Common myeloid progenitor, CD34-positive (primary cell): ENCODE data around the gene AGPAT2.
A peak's percentile ranks its signal among the peaks of the same experiment; 100 is the strongest.

ENCODE experiments used
- CTCF ChIA-PET: fragments of 350-600 bp; sonication (Branson Sonifier 250); formaldehyde crosslinking; loops from one replicate; lab custom pipeline; 2021; ENCODE audit warnings: antibody characterized with exemption; lab: Charles Lee
- POLR2A ChIA-PET: fragments of 350-600 bp; sonication (Branson Sonifier 250); formaldehyde crosslinking; loops from one replicate; lab custom pipeline; 2021; ENCODE audit warnings: antibody characterized with exemption; lab: Charles Lee
- DNase-seq, 3 donors: peaks; one replicate each; pipeline versions ENCODE4 v3.0.0 to v3.0.0-alpha.2; 2013
- H3K27ac ChIP-seq, 2 experiments: 1 replicate in 1 of 2; 2 replicates in 1 of 2; pipeline ENCODE4 v1.7.0; 2013; ENCODE audit warnings: inconsistent platforms in 2 of 2, low read length in 2 of 2, mild to moderate bottlenecking in 2 of 2, low read depth in 1 of 2, moderate library complexity in 1 of 2; ENCODE audit not compliant: severe bottlenecking in 2 of 2, insufficient read depth in 1 of 2, poor library complexity in 1 of 2
- H3K27me3 ChIP-seq, 5 experiments: replicated peaks in 2 of 5; 1 replicate in 3 of 5; 2 replicates in 2 of 5; pipeline versions ENCODE4 v1.6.1 to v1.7.0; 2013; ENCODE audit warnings: low read length in 4 of 5, mild to moderate bottlenecking in 2 of 5, moderate library complexity in 2 of 5, inconsistent platforms in 1 of 5; ENCODE audit not compliant: insufficient read depth in 5 of 5, control insufficient read depth in 4 of 5
- H3K36me3 ChIP-seq, 4 experiments: 1 replicate in 2 of 4; 2 replicates in 2 of 4; pipeline versions ENCODE4 v1.6.1 to v1.7.0; 2013; ENCODE audit warnings: low read length in 3 of 4, control low read depth in 1 of 4, mild to moderate bottlenecking in 1 of 4; ENCODE audit not compliant: control insufficient read depth in 4 of 4, insufficient read depth in 4 of 4
- H3K4me1 ChIP-seq, 4 experiments: 1 replicate in 3 of 4; 2 replicates in 1 of 4; pipeline versions ENCODE4 v1.6.1 to v1.7.1; 2013; ENCODE audit warnings: low read length in 3 of 4, mild to moderate bottlenecking in 3 of 4, control low read depth in 1 of 4, inconsistent platforms in 1 of 4, moderate library complexity in 1 of 4; ENCODE audit not compliant: control insufficient read depth in 4 of 4, insufficient read depth in 4 of 4; ENCODE audit errors: control extremely low read depth in 1 of 4
- H3K4me3 ChIP-seq, 7 experiments: 1 replicate in 4 of 7; 2 replicates in 3 of 7; pipeline versions ENCODE4 v1.5.1 to v1.7.0; 2013; ENCODE audit warnings: mild to moderate bottlenecking in 7 of 7, low read length in 6 of 7, moderate library complexity in 6 of 7, inconsistent platforms in 2 of 7, low read depth in 2 of 7, control low read depth in 1 of 7; ENCODE audit not compliant: insufficient read depth in 4 of 7, control insufficient read depth in 1 of 7; ENCODE audit errors: extremely low read depth in 1 of 7
- H3K9me3 ChIP-seq, 5 experiments: 1 replicate in 4 of 5; 2 replicates in 1 of 5; pipeline versions ENCODE4 v1.6.1 to v1.7.1; 2013; ENCODE audit warnings: low read length in 4 of 5, mild to moderate bottlenecking in 2 of 5, inconsistent platforms in 1 of 5, low read depth in 1 of 5, moderate library complexity in 1 of 5; ENCODE audit not compliant: control insufficient read depth in 4 of 5, insufficient read depth in 2 of 5; ENCODE audit errors: control extremely low read depth in 1 of 5
- WGBS: methylation state at CpG from one replicate; pipeline ENCODE4 v1.1.5; 2013; ENCODE audit not compliant: insufficient coverage; 5-methylcytosine and 5-hydroxymethylcytosine counted together

Gene AGPAT2

DNA sequence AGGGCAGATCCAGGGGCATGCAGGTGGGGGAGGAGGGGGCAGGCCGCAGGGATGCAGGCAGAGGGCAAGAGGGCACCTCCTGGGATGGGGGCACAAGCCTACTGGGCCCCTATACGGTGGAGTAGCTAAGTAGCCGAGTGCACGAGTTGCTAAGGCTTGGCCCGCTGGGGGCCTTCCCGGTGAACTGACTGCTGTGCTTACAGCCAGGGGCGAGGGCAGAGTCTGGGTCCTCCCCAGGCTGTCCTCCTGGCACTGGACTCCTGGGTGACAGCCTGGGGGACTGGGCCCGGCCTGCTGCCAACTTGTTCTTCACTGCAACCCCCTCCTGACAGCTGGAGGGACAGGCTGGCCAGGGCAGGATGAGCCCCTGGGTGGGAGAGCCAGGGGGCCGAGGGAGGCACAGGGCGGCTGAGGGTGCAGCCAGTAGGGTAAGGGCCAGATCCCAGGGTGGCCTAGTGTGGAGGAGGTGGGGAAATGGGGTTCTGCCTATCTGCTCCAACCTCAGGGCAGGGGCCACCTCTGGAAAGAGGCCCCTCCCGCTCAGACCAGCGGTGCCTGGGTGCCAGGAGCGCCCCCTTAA, 26.2 kb downstream of the AGPAT2 start:
- Histone ChIP-seq H3K9me3 (no peaks in the 10 kb centered on the region), H3K27ac (peak overlapping the region; percentile 93), H3K36me3 (peaks cover 0 to 10% (median 6%) of the 10 kb centered on the region in 4 experiments), H3K4me1 (peaks cover 0 to 93% (median 84%) of the 10 kb centered on the region in 4 experiments), H3K27me3 (no peaks in the 10 kb centered on the region), H3K4me3 (peak overlapping the region; percentile 54 to 94 (median 88))
- DNase-seq, result peak in 1 of 3 donors; percentile 19
- ChIA-PET POLR2A (interaction anchor here (0.5 to 11.6 kb wide), 6 partner anchors 9 to 127 kb away, joined by 3 to 406 read pairs (median 4); partner anchors contain the start of gene AGPAT2), CTCF (interaction anchor here (1.2 to 12.1 kb wide), 8 partner anchors 14 to 176 kb away, joined by 4 to 194 read pairs (median 8); no protein-coding TSS in a partner anchor)
- 0% methylated on average over 9 of the region's 13 CpGs for WGBS

DNA sequence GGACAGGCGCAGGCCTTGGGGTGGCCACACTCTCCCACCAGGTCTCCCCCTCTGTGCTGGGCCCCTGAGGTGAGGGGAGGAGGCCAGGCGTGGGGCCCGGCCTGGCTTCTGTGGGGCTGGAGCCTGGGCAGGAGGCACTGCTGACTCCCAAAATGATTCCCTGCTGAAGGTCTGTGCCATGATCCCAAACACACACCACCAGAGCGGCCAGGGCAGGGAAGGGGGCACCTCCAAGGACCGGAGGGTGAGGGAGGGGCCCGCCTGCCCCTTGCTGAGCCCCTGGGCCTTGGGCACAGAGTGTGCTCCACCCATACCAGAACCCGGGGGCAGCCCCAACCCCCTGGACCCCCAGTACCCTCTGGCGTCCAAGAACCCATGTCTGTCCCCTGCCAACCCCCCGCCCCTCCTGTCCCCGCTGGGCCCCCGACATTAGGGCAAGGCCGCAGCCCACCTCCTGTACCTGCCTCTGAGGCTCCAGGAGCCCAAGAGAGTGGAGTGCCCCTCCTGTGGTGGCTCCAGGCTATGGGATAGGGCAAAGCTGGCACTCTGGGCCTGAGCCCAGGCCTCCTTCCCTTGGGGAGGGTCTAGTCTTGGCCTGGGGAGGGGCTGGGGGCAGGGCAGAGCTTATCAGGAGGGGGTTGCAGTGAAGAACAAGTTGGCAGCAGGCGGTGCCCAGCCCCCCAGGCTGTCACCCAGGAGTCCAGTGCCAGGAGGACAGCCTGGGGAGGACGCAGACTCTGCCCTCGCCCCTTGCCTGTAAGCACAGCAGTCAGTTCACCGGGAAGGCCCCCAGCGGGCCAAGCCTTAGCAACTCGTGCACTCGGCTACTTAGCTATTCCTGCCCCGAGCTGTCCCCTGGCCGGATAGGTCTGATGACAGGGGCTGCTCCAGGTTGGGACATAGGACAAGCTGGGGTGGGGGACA, 27.1 kb downstream of the AGPAT2 start:
- H3K36me3 ChIP-seq, result peaks cover 0 to 10% (median 6%) of the 10 kb centered on the region in 4 experiments
- WGBS, result 2% methylated on average over 16 of the region's 21 CpGs
- peak overlapping the region; percentile 93 for H3K27ac ChIP-seq
- no peaks in the 10 kb centered on the region for H3K27me3 ChIP-seq
- no peaks in the 10 kb centered on the region for H3K9me3 ChIP-seq
- POLR2A ChIA-PET, result interaction anchor here (0.5 to 11.6 kb wide), 7 partner anchors 13 to 127 kb away, joined by 3 to 406 read pairs (median 4); no protein-coding TSS in a partner anchor
- peak in 1 of 3 donors; percentile 36 for DNase-seq
- H3K4me1 ChIP-seq, result peaks cover 0 to 100% (median 91%) of the 10 kb centered on the region in 4 experiments
- peak overlapping the region; percentile 54 to 94 (median 88) for H3K4me3 ChIP-seq
- CTCF ChIA-PET, result interaction anchor here (2.0 to 12.1 kb wide), 6 partner anchors 13 to 175 kb away, joined by 5 to 194 read pairs (median 12); no protein-coding TSS in a partner anchor

- WGBS, result 0% methylated on average over 29 of the region's 37 CpGs
- POLR2A ChIA-PET, result interaction anchor here (0.7 to 11.6 kb wide), 7 partner anchors 12 to 129 kb away, joined by 3 to 406 read pairs (median 5); no protein-coding TSS in a partner anchor
- no peaks in the 10 kb centered on the region for H3K27me3 ChIP-seq
- H3K36me3 ChIP-seq, result peaks cover 0 to 4% (median 1%) of the 10 kb centered on the region in 4 experiments
- H3K27ac ChIP-seq, result peak overlapping the region; percentile 93
- peaks cover 0 to 98% (median 89%) of the 10 kb centered on the region in 4 experiments for H3K4me1 ChIP-seq
- peak overlapping the region; percentile 54 to 94 (median 88) for H3K4me3 ChIP-seq
- peak in 1 of 3 donors; percentile 51 for DNase-seq
- CTCF ChIA-PET, result interaction anchor here (0.9 to 12.1 kb wide), 5 partner anchors 13 to 31 kb away, joined by 3 to 194 read pairs (median 4); no protein-coding TSS in a partner anchor
- no peaks in the 10 kb centered on the region for H3K9me3 ChIP-seq
Measured at GRCh38 chr9:136658849-136659535, 28.3 kb downstream of the AGPAT2 start.

DNA sequence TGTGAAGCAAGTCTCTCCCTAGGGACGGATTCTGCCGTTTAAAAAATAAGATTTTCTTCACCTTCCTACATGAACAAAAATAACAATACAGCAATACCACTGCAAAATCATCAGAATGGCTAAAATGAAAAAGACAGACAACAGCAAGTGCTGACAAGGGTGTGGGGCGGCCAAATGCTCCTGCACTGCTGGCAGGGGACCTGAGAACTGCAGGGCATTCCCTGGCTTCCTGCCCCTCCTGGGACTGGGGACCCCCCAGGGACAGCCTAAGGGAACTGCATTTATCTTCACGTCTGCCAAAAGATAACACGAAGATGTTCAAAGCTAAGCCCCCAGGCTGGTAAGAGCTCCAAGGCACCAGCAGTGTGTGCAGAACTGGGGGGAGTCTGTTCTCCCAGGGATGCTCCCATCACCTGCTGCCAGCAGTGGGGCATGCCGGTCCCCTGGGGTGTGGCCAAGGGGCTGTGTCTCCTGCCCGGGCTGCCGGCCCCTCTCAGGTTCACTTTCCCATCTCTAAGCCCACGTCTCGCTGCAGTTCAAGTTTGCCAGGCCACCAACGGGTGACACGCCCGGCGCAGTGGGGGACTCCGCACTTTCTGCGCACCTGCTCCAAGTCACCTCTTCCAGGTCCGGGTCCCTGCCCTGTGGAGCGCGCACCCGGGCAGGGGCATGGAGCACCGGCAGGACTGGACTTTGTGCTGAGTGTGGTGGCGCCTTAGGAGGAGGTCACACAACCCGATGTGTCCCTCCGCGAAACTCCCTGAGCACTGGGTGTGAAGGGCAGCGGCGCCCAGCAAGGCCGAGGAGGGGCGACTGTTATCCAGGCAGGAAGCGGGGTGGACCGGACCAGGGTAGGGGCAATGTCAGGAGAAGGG, 29.0 kb downstream of the AGPAT2 start:
- Histone ChIP-seq H3K36me3 (peaks cover 0 to 2% (median 0%) of the 10 kb centered on the region in 4 experiments), H3K4me3 (peak overlapping the region; percentile 54 to 94 (median 88)), H3K27ac (peak overlapping the region; percentile 93), H3K27me3 (no peaks in the 10 kb centered on the region), H3K4me1 (peaks cover 0 to 97% (median 88%) of the 10 kb centered on the region in 4 experiments), H3K9me3 (no peaks in the 10 kb centered on the region)
- POLR2A ChIA-PET, result interaction anchor here (0.7 to 11.6 kb wide), 9 partner anchors 8 to 128 kb away, joined by 3 to 406 read pairs (median 15); no protein-coding TSS in a partner anchor
- DNase-seq, result peak in 1 of 3 donors; percentile 20
- 3% methylated on average over 27 of the region's 31 CpGs for WGBS
- CTCF ChIA-PET, result interaction anchor here (0.9 to 12.1 kb wide), 7 partner anchors 12 to 172 kb away, joined by 3 to 194 read pairs (median 4); no protein-coding TSS in a partner anchor

DNA sequence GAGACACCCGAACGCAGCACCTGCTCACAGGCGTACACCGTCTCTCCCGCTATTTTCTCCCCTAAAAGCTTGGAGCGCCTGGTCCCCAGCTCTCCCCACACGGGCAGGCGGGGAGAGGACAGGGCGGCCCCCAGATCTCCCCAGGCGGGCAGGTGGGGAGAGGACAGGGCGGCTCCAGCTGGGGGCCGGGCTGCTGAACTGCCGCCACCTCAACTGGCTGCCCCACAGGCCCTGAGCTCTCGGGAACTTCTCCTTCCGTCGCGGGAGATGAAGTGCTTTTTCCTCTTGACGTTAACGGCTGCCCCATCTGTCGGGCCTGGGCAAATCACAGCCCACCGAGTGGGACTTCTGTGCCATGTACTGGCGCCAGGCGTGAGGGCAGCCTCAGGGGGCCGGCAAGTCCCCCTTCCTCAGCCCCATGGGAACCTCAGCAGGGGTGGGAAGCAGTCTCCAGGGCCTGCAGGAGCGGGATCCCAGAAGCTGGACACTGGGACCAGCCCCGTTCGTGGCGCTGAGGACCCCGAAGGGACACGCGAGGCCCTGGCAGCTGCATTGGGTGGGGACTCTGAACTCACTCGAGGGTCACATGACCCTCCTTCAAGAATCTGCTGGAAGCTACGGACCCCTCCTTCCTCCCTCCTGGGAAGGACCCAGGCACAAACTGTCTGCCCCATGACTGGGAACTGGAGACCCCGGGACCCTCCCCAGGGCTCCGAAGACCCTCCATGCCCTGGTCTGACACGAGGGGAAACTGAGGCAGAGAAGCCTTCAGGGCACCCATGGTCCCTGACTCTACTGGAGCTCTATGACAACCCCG, 30.3 kb downstream of the AGPAT2 start:
- Histone ChIP-seq H3K9me3 (no peaks in the 10 kb centered on the region), H3K4me1 (peaks cover 0 to 94% (median 83%) of the 10 kb centered on the region in 4 experiments), H3K27ac (peak overlapping the region; percentile 93), H3K36me3 (peaks cover 0 to under 1% (median 0%) of the 10 kb centered on the region in 4 experiments), H3K4me3 (peak overlapping the region in 5 of 7 experiments; percentile 87 to 94 (median 89)), H3K27me3 (no peaks in the 10 kb centered on the region)
- CTCF ChIA-PET, result interaction anchor here (0.6 to 12.1 kb wide), 16 partner anchors 8 to 317 kb away, joined by 3 to 194 read pairs (median 4); no protein-coding TSS in a partner anchor
- peak; percentile 78 to 92 (median 88) for DNase-seq
- 7% methylated on average over 37 of the region's 37 CpGs for WGBS
- POLR2A ChIA-PET, result interaction anchor here (0.6 to 11.6 kb wide), 16 partner anchors 9 to 173 kb away, joined by 3 to 406 read pairs (median 4); no protein-coding TSS in a partner anchor
